Trophoblast cell (in vitro differentiated cells and primary cell): Measurements from ENCODE around the gene PDRG1. TPM values are rescaled to one million over a fixed set of nuclear protein-coding genes. Genes with fewer than 3 reads are reported as not detected.
A peak's percentile ranks its signal among the peaks of the same experiment; 100 is the strongest.

Experiments used
- DNase-seq, 2 donors: peaks; one replicate each; pipeline ENCODE4 v3.0.0-alpha.2; 2016
- H2AFZ ChIP-seq: 2 replicates; pipeline ENCODE4 v1.6.1; 2013; ENCODE audit warnings: low read length, moderate library complexity, mild to moderate bottlenecking; ENCODE audit not compliant: insufficient read depth, poor library complexity
- H2AK5ac ChIP-seq: 2 replicates; pipeline ENCODE4 v1.6.1; 2013; ENCODE audit warnings: mild to moderate bottlenecking, low read length
- H2BK120ac ChIP-seq: 2 replicates; pipeline ENCODE4 v1.6.1; 2013; ENCODE audit warnings: low read length, mild to moderate bottlenecking, moderate library complexity; ENCODE audit not compliant: insufficient read depth, poor library complexity
- H2BK12ac ChIP-seq: 2 replicates; pipeline ENCODE4 v1.6.1; 2013; ENCODE audit warnings: mild to moderate bottlenecking, low read length, moderate library complexity
- H2BK5ac ChIP-seq: 2 replicates; pipeline ENCODE4 v1.6.1; 2013; ENCODE audit warnings: low read length, low read depth, moderate library complexity, mild to moderate bottlenecking; ENCODE audit not compliant: poor library complexity
- H3K14ac ChIP-seq: 2 replicates; pipeline ENCODE4 v1.6.1; 2013; ENCODE audit warnings: mild to moderate bottlenecking, low read length
- H3K18ac ChIP-seq: 2 replicates; pipeline ENCODE4 v1.6.1; 2013; ENCODE audit warnings: mild to moderate bottlenecking, low read length
- H3K23ac ChIP-seq: 2 replicates; pipeline ENCODE4 v1.6.1; 2013; ENCODE audit warnings: low read length
- H3K27ac ChIP-seq: 2 replicates; pipeline ENCODE4 v1.5.1; 2013; ENCODE audit warnings: low read depth, mild to moderate bottlenecking, inconsistent platforms, low read length, moderate library complexity
- H3K27me3 ChIP-seq: 2 replicates; pipeline ENCODE4 v1.6.1; 2013; ENCODE audit warnings: inconsistent platforms, mild to moderate bottlenecking, low read length, moderate library complexity; ENCODE audit not compliant: insufficient read depth
- H3K36me3 ChIP-seq, 2 experiments: 1 replicate in 1 of 2; 2 replicates in 1 of 2; pipeline ENCODE4 v1.6.1; 2013; ENCODE audit warnings: low read length in 2 of 2, mild to moderate bottlenecking in 2 of 2, moderate library complexity in 1 of 2; ENCODE audit not compliant: insufficient read depth in 2 of 2, control insufficient read depth in 1 of 2
- H3K4ac ChIP-seq: 2 replicates; pipeline ENCODE4 v1.6.1; 2013; ENCODE audit warnings: low read depth, mild to moderate bottlenecking, low read length, moderate library complexity
- H3K4me1 ChIP-seq, 2 experiments: 1 replicate in 1 of 2; 2 replicates in 1 of 2; pipeline ENCODE4 v1.6.1; 2013; ENCODE audit warnings: low read length in 2 of 2, mild to moderate bottlenecking in 2 of 2, moderate library complexity in 1 of 2; ENCODE audit not compliant: insufficient read depth in 2 of 2, control insufficient read depth in 1 of 2
- H3K4me2 ChIP-seq: 2 replicates; pipeline ENCODE4 v1.6.1; 2013; ENCODE audit warnings: inconsistent platforms, mild to moderate bottlenecking, low read length, moderate library complexity
- H3K4me3 ChIP-seq: 2 replicates; pipeline ENCODE4 v1.5.1; 2013; ENCODE audit warnings: mild to moderate bottlenecking, low read depth, low read length, inconsistent platforms
- H3K79me1 ChIP-seq: one replicate; pipeline ENCODE4 v1.6.1; 2013; ENCODE audit warnings: low read length
- H3K79me2 ChIP-seq: 2 replicates; pipeline ENCODE4 v1.6.1; 2013; ENCODE audit warnings: low read length, mild to moderate bottlenecking; ENCODE audit not compliant: control insufficient read depth, insufficient read depth, poor library complexity
- H3K9ac ChIP-seq: 2 replicates; pipeline ENCODE4 v1.6.1; 2013; ENCODE audit warnings: mild to moderate bottlenecking, low read length
- H3K9me3 ChIP-seq: 2 replicates; pipeline ENCODE4 v1.6.1; 2013; ENCODE audit warnings: low read depth, mild to moderate bottlenecking, control low read depth, inconsistent platforms, low read length; ENCODE audit not compliant: insufficient read depth
- H4K12ac ChIP-seq: 2 replicates; pipeline ENCODE4 v1.6.1; 2013; ENCODE audit warnings: low read depth, mild to moderate bottlenecking, low read length, moderate library complexity
- H4K8ac ChIP-seq: 2 replicates; pipeline ENCODE4 v1.6.1; 2013; ENCODE audit warnings: low read depth, mild to moderate bottlenecking, low read length, moderate library complexity
- H4K91ac ChIP-seq: one replicate; pipeline ENCODE4 v1.6.1; 2013; ENCODE audit warnings: low read depth, mild to moderate bottlenecking, low read length, moderate library complexity
- WGBS: extraction: QIAGEN DNeasy Blood & Tissue Kit; methylation state at CpG from one replicate; pipeline ENCODE4 v1.1.7; 2013; ENCODE audit warnings: missing lambda C conversion rate; ENCODE audit not compliant: insufficient read length, insufficient coverage; ENCODE audit errors: extremely low coverage; 5-methylcytosine and 5-hydroxymethylcytosine counted together
- polyA plus RNA-seq: library from polyadenylated mRNA; stranded (reverse); fragments of 200-250 nt; gene quantifications from 2 replicates; pipeline ENCODE4 v1.2.3, GENCODE V29; 2013

PDRG1 gene
- polyA plus RNA-seq = 11.1 and 11.3 TPM in 2 replicates

DNA sequence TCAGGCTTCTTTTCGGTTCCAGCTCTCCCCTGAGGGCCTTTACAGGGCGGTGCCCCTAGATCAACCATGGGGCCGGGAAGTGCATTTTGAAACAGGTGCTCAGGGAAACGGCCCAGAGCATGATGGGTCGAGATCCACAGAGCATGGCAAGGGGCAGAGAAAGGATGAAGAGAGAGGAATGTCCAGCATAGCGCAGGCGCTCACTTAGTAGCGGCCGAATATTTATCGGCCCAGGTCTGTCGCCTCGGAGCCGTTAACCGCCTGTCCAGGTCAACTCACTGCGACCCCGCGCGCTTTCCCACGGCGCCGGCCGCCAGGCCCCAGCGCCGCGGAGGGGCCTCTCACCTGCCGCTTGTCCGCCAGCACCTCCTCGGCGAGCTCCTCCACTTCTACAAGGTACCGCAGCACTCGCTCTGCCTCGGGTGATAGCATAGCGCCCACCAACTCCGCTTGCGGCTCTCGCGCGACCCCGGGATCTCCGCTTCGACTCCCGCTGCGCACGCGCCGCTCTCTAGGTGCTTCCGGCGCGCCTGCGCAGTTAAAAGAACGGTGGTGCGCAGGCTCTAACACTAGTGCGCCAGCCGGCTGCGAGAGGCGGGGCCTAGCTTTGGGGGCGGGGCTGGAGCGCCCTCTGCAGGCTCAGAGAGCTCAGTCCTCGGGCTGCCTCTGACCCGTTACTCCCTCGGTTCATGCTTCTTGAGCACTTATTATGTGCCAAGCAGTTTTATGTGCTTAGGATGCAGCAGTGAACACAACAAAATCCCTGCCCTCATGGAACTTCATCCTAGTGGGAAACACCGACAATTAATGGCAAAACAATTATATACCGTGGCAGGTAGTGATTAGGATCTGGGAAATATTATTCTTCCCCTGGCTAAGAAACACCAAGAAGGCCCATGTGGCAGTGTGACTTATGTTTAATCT lies at the start of gene PDRG1:
Gene PDRG1, minus strand, starts transcription at position 517 of the 924 bp plus-strand sequence. Its CDS starts 85 bp downstream, at position 432.
- H3K23ac ChIP-seq = no peak within 1 kb of the TSS
- H2AFZ ChIP-seq = peak within 1 kb of the TSS; percentile 93
- WGBS = no CpG with 5 or more reads among the region's 63 CpGs
- H3K9ac ChIP-seq = peak within 1 kb of the TSS; percentile 96
- no peak within 1 kb of the TSS for H2BK12ac ChIP-seq
- H3K27me3 ChIP-seq = no peaks in the 10 kb centered on the region
- peak within 1 kb of the TSS; percentile 64 for H3K4me2 ChIP-seq
- H3K4ac ChIP-seq = peak within 1 kb of the TSS; percentile 87
- peaks cover 0 to 9% of the 10 kb centered on the region in 2 experiments for H3K4me1 ChIP-seq
- no peak within 1 kb of the TSS for H3K27ac ChIP-seq
- H3K4me3 ChIP-seq = peak within 1 kb of the TSS; percentile 90
- H3K9me3 ChIP-seq = peaks cover 7% of the 10 kb centered on the region
- peaks cover 8% of the 10 kb centered on the region for H3K79me2 ChIP-seq
- H4K8ac ChIP-seq = peak within 1 kb of the TSS; percentile 95
- H3K14ac ChIP-seq = peak within 1 kb of the TSS; percentile 72
- peak within 1 kb of the TSS; percentile 60 for H4K91ac ChIP-seq
- peaks cover 4% of the 10 kb centered on the region for H3K79me1 ChIP-seq
- peaks cover 9 to 21% of the 10 kb centered on the region in 2 experiments for H3K36me3 ChIP-seq
- H2AK5ac ChIP-seq = no peak within 1 kb of the TSS
- H2BK5ac ChIP-seq = peak within 1 kb of the TSS; percentile 35
- H4K12ac ChIP-seq = peak within 1 kb of the TSS; percentile 76
- peak; percentile 97 to 100 for DNase-seq
- H2BK120ac ChIP-seq = peak within 1 kb of the TSS; percentile 28
- H3K18ac ChIP-seq = peak within 1 kb of the TSS; percentile 69

DNA sequence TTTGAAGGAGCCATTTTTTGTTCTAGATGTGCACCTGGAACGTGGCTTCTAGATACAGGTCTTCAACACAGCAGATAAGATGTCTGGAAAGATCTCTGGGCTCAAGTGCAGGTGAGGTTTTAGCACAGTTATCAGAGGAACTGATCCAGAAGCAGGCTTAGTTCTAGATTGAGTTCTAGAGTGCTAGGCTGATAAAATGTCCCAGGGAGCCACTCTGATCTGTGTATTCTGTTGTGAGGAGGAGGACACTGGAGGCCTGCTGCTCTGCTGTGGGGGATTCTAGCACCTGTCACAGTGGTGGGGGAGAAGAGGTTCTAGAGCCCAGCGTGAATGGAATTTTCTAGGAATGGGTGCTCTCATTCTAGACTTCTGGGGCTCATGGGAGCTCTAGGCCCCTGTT lies 46.4 kb upstream of the PDRG1 start:
- Histone ChIP-seq H3K79me2 (no peaks in the 10 kb centered on the region), H3K4me1 (no peaks in the 10 kb centered on the region), H3K4me3 (no peak overlapping the region), H3K36me3 (no peaks in the 10 kb centered on the region), H2BK12ac (no peak overlapping the region), H2AFZ (no peak overlapping the region), H3K23ac (no peak overlapping the region), H2AK5ac (no peak overlapping the region), H3K9me3 (peaks cover 7% of the 10 kb centered on the region), H4K12ac (no peak overlapping the region), H3K9ac (no peak overlapping the region), H3K27ac (no peak overlapping the region), H3K18ac (no peak overlapping the region), H3K27me3 (peaks cover 23% of the 10 kb centered on the region), H4K8ac (no peak overlapping the region), H2BK5ac (no peak overlapping the region), H3K14ac (no peak overlapping the region), H2BK120ac (no peak overlapping the region), H3K79me1 (no peaks in the 10 kb centered on the region), H3K4ac (no peak overlapping the region), H3K4me2 (no peak overlapping the region), H4K91ac (no peak overlapping the region)
- DNase-seq = no peak
- WGBS = no CpG with 5 or more reads among the region's 2 CpGs

DNA sequence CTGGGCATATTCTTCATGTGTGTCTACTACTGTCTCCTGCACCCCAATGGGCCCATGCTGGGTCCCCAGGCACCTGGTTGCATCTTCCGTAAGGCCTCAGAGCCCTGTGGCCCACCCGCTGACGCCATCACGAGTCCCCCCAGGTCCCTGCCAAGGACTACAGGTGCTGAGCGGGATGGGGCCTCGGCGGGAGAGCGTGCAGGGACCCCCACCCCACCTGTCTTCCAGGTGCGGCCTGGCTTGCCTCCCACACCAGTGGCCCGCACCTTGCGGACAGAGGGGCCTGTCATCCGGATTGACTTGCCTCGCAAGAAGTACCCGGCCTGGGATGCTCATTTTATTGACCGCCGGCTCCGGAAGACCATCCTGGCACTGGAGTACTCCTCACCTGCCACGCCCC lies 45.1 kb upstream of the PDRG1 start:
- H3K27ac ChIP-seq = no peak overlapping the region
- no peak overlapping the region for H2BK5ac ChIP-seq
- H2AK5ac ChIP-seq = no peak overlapping the region
- H3K4me1 ChIP-seq = no peaks in the 10 kb centered on the region
- H3K9ac ChIP-seq = no peak overlapping the region
- peaks cover 7% of the 10 kb centered on the region for H3K9me3 ChIP-seq
- WGBS = no CpG with 5 or more reads among the region's 18 CpGs
- H3K4ac ChIP-seq = no peak overlapping the region
- H3K36me3 ChIP-seq = no peaks in the 10 kb centered on the region
- no peak overlapping the region for H4K12ac ChIP-seq
- no peak overlapping the region for H3K23ac ChIP-seq
- no peaks in the 10 kb centered on the region for H3K79me2 ChIP-seq
- no peak overlapping the region for H3K4me3 ChIP-seq
- H3K79me1 ChIP-seq = no peaks in the 10 kb centered on the region
- H3K14ac ChIP-seq = no peak overlapping the region
- no peak overlapping the region for H4K8ac ChIP-seq
- H2BK12ac ChIP-seq = no peak overlapping the region
- no peak overlapping the region for H3K4me2 ChIP-seq
- no peak overlapping the region for H2BK120ac ChIP-seq
- no peak overlapping the region for H3K18ac ChIP-seq
- no peak for DNase-seq
- H2AFZ ChIP-seq = no peak overlapping the region
- peaks cover 23% of the 10 kb centered on the region for H3K27me3 ChIP-seq
- no peak overlapping the region for H4K91ac ChIP-seq

DNA sequence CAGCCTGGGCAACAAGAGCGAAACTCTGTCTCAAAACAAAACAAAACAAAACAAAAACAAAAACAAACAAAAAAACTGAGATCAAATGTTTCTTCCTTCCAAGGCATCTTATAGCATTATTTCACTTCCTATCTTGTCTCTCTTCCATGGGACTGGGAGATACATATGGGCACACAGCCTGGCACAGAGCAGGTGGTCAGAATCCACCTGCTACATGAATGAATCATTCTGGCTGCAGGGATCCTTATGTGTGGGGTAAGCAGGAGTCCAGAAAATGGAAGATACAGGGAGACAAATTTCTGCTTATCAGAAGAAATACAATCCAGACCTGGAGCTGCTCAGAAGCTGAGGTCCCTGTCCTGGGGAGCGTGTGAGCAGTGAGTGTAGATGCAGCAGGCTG lies 40.2 kb upstream of the PDRG1 start:
- Histone ChIP-seq H3K4me1 (peaks cover 0 to 5% of the 10 kb centered on the region in 2 experiments), H3K27ac (no peak overlapping the region), H3K79me1 (no peaks in the 10 kb centered on the region), H4K91ac (no peak overlapping the region), H3K27me3 (peaks cover 23% of the 10 kb centered on the region), H3K4me2 (no peak overlapping the region), H3K9me3 (peaks cover 2% of the 10 kb centered on the region), H2BK5ac (no peak overlapping the region), H3K4me3 (no peak overlapping the region), H2AK5ac (no peak overlapping the region), H3K36me3 (no peaks in the 10 kb centered on the region), H3K4ac (no peak overlapping the region), H4K12ac (no peak overlapping the region), H2BK12ac (no peak overlapping the region), H3K79me2 (no peaks in the 10 kb centered on the region), H4K8ac (no peak overlapping the region), H2BK120ac (no peak overlapping the region), H3K23ac (no peak overlapping the region), H3K14ac (no peak overlapping the region), H3K9ac (no peak overlapping the region), H3K18ac (no peak overlapping the region), H2AFZ (no peak overlapping the region)
- DNase-seq = no peak
- no CpG with 5 or more reads among the region's 2 CpGs for WGBS
